Mucosa of descending colon (tissue), 3 donors: Measurements from ENCODE around the gene ATR. TPM values are rescaled to one million over a fixed set of nuclear protein-coding genes. Genes with fewer than 3 reads are reported as not detected.

ENCODE experiments used
- ATAC-seq: fragments of 200-7000 bp; cut with Tn5 transposase; one replicate; pipeline ENCODE4 v1.9.1; 2020; ENCODE audit warnings: mild to moderate bottlenecking, moderate library complexity
- DNase-seq, 3 donors: peaks; one replicate each; pipeline ENCODE4 v3.0.0-alpha.2; 2020
- H3K36me3 ChIP-seq: fragments of 200-600 bp; one replicate; pipeline ENCODE4 v1.8.0; 2021; ENCODE audit warnings: low read depth, mild to moderate bottlenecking
- H3K4me1 ChIP-seq: fragments of 200-600 bp; one replicate; pipeline ENCODE4 v1.8.0; 2021; ENCODE audit warnings: low read depth, mild to moderate bottlenecking
- H3K4me3 ChIP-seq: fragments of 200-600 bp; one replicate; pipeline ENCODE4 v1.8.0; 2021; ENCODE audit warnings: mild to moderate bottlenecking
- H3K9me3 ChIP-seq: fragments of 200-600 bp; one replicate; pipeline ENCODE4 v1.8.0; 2021; ENCODE audit warnings: mild to moderate bottlenecking
- intact Hi-C, 2 donors: fragments of 100-400 bp; cut with DNase I in 1 of 2; cut with micrococcal nuclease in 1 of 2; formaldehyde crosslinking; loops; one replicate each; pipeline versions ENCODE4 v1.11.0 to v1.11.1; 2022; cut with DNase I, micrococcal nuclease
- total RNA-seq, 3 donors: library from RNA; stranded (reverse); fragmentation: NEBNext Ultra II Directional in 2 of 3; extraction: Animal tissue kit (Norgen Biotek cat#: 25700) in 2 of 3; gene quantifications; one replicate each; pipeline versions ENCODE4 v1.2.1 to v1.2.4, GENCODE V29; 2021 to 2023
- TF ChIP-seq, protein P1 (sequence below): fragments of 200-600 bp; IDR thresholded peaks from one replicate; pipeline ENCODE4 v1.8.0; 2022; ENCODE audit warnings: antibody characterized with exemption, mild to moderate bottlenecking
- donor health status: DM: no; HTN: no; CAD: no; lungs with moderate emphysema.
- donor health status: DM: no; HTN: no; CAD: no.
- donor health status: DM: no; HTN: yes; CAD: no.

Gene ATR
- total RNA-seq, 3 donors from 2014 or later: 16.0 to 21.1 (median 18.1) TPM

GRCh38 chr3:142622405-142622804 lies 43.9 kb upstream of the ATR start:
- H3K9me3 ChIP-seq: no peaks in the 10 kb centered on the region
- ATAC-seq (peak; percentile 78), DNase-seq (no peak)
- peaks cover 42% of the 10 kb centered on the region for H3K4me1 ChIP-seq
- no peaks in the 10 kb centered on the region for H3K36me3 ChIP-seq
- no peak overlapping the region for H3K4me3 ChIP-seq
- intact Hi-C loops: no loop called here
- TF ChIP-seq, protein P1, sequence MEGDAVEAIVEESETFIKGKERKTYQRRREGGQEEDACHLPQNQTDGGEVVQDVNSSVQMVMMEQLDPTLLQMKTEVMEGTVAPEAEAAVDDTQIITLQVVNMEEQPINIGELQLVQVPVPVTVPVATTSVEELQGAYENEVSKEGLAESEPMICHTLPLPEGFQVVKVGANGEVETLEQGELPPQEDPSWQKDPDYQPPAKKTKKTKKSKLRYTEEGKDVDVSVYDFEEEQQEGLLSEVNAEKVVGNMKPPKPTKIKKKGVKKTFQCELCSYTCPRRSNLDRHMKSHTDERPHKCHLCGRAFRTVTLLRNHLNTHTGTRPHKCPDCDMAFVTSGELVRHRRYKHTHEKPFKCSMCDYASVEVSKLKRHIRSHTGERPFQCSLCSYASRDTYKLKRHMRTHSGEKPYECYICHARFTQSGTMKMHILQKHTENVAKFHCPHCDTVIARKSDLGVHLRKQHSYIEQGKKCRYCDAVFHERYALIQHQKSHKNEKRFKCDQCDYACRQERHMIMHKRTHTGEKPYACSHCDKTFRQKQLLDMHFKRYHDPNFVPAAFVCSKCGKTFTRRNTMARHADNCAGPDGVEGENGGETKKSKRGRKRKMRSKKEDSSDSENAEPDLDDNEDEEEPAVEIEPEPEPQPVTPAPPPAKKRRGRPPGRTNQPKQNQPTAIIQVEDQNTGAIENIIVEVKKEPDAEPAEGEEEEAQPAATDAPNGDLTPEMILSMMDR: no peak

DNA sequence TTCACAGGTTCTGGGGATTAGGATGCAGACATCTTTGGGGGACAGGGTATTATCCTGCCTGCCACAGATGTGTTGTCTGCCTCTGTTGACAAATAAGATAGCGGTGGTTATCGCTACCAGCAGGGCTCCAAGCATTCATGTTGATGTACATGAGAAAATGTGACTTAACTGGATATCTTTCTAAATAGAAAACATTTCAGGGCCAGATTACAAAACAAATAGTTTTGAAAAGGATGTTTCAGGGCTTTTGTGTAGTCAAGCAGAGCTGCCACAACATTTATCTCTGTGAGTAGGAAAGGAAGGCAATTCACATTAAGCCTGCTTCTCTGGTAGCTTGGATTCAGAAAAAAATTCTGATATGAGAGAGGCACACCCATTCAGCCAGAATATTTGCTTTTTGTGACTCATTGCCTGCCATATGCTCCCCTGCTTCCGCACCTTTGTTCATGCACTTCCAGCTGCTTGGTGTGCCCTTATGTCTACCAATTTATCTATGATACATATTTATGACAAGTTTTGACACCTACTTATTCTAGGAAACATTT lies 40.5 kb upstream of the ATR start:
- Histone ChIP-seq H3K36me3 (no peaks in the 10 kb centered on the region), H3K4me3 (no peak overlapping the region), H3K9me3 (no peaks in the 10 kb centered on the region), H3K4me1 (peaks cover 49% of the 10 kb centered on the region)
- intact Hi-C loops: no loop called here
- DNase-seq: peak in 1 of 3 donors; percentile 69
- TF ChIP-seq, protein P1: no peak
- ATAC-seq: peak; percentile 83

DNA sequence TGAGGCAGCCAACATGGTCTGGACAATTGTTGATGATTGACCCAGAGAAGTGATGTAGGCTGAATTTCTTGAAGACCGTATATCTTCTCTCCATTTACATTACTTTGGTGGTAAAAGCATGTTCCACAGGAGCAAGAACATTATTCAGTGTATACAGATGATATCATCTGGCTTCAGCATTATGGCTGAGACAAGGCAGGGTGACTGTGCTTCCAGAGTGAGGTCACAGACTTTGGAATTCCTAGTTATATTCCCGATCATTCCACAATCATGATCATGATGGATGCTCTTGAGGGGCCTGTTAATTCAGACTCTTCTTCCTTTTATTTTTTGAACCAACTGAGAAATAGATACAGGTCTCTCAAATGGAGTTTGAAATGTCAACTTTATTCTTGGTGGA lies 36.6 kb upstream of the ATR start:
- Histone ChIP-seq H3K4me3 (no peak overlapping the region), H3K9me3 (no peaks in the 10 kb centered on the region), H3K36me3 (no peaks in the 10 kb centered on the region), H3K4me1 (peaks cover 35% of the 10 kb centered on the region)
- no peak for DNase-seq
- intact Hi-C loops: no loop called here
- TF ChIP-seq, protein P1: no peak
- ATAC-seq: no peak

- Histone ChIP-seq H3K4me1 (peaks cover 29% of the 10 kb centered on the region), H3K9me3 (no peaks in the 10 kb centered on the region), H3K4me3 (no peak overlapping the region), H3K36me3 (no peaks in the 10 kb centered on the region)
- intact Hi-C loops: no loop called here
- no peak for DNase-seq
- peak; percentile 48 for ATAC-seq
- TF ChIP-seq, protein P1: no peak
These were observed 35.6 kb upstream of the ATR start for GRCh38 chr3:142614059-142614626.

GRCh38 chr3:142613491-142613890 lies 35.0 kb upstream of the ATR start:
- Histone ChIP-seq H3K4me1 (peaks cover 22% of the 10 kb centered on the region), H3K9me3 (no peaks in the 10 kb centered on the region), H3K4me3 (no peak overlapping the region), H3K36me3 (no peaks in the 10 kb centered on the region)
- intact Hi-C loops: no loop called here
- ATAC-seq (peak; percentile 92), DNase-seq (peak in 2 of 3 donors; percentile 58 to 70)
- TF ChIP-seq, protein P1: no peak
